ENCODE measurements around the gene THOP1. TPM values are rescaled to one million over a fixed set of nuclear protein-coding genes. Genes with fewer than 3 reads are reported as not detected.

Gene THOP1
- total RNA-seq, 6 experiments from 2014 or later, result 25.5 to 61.8 (median 33.0) TPM

GRCh38 chr19:2743099-2743498 lies 42.2 kb upstream of the THOP1 start:
- TF ChIP-seq POLR2A (IDR thresholded peaks at IDR 0.05), result no peak
- TF ChIP-seq, protein P1, sequence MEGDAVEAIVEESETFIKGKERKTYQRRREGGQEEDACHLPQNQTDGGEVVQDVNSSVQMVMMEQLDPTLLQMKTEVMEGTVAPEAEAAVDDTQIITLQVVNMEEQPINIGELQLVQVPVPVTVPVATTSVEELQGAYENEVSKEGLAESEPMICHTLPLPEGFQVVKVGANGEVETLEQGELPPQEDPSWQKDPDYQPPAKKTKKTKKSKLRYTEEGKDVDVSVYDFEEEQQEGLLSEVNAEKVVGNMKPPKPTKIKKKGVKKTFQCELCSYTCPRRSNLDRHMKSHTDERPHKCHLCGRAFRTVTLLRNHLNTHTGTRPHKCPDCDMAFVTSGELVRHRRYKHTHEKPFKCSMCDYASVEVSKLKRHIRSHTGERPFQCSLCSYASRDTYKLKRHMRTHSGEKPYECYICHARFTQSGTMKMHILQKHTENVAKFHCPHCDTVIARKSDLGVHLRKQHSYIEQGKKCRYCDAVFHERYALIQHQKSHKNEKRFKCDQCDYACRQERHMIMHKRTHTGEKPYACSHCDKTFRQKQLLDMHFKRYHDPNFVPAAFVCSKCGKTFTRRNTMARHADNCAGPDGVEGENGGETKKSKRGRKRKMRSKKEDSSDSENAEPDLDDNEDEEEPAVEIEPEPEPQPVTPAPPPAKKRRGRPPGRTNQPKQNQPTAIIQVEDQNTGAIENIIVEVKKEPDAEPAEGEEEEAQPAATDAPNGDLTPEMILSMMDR (IDR thresholded peaks at IDR 0.05), result no peak
- WGBS (ENCODE audit: insufficient coverage, low coverage, low lambda C conversion rate, missing lambda C conversion rate), result 56% methylated on average over 8 of the region's 8 CpGs
- no peak overlapping the region for H3K27ac ChIP-seq
- intact Hi-C loops (cut with DNase I), result no loop called here
- ATAC-seq (no peak), DNase-seq (no peak)
- no peak overlapping the region for H3K4me3 ChIP-seq
- H3K36me3 ChIP-seq, result no peaks in the 10 kb centered on the region
- no peaks in the 10 kb centered on the region for H3K9me3 ChIP-seq
- peaks cover 0 to 7% (median 0%) of the 10 kb centered on the region in 4 donors for H3K4me1 ChIP-seq
- no peaks in the 10 kb centered on the region for H3K27me3 ChIP-seq

DNA sequence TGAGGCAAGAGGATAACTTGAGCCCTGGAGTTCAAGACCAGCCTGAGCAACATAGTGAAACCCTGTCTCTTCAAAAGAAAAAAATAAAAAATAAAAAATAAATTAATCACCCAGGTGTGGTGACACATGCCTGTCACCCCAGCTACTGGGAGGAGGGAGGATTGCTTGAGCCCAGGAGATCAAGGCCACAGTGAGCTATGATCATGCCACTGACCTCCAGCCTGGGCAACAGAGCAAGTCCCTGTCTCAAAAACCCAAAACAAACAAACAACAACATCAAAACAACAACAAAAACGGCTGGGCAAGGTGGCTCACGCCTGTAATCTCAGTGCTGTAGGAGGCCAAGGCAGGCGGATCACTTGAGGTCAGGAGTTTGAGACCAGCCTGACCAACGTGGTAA lies 41.2 kb upstream of the THOP1 start:
- ATAC-seq, result no peak
- WGBS (ENCODE audit: insufficient coverage, low coverage, low lambda C conversion rate, missing lambda C conversion rate), result 38% methylated on average over 4 of the region's 4 CpGs

GRCh38 chr19:2747349-2747748 lies 38.0 kb upstream of the THOP1 start:
- DNase-seq, result no peak
- no peaks in the 10 kb centered on the region for H3K4me1 ChIP-seq
- no peak for ATAC-seq
- H3K27me3 ChIP-seq, result no peaks in the 10 kb centered on the region
- TF ChIP-seq, protein P1 (IDR thresholded peaks at IDR 0.05), result no peak
- TF ChIP-seq POLR2A (IDR thresholded peaks at IDR 0.05), result no peak
- H3K9me3 ChIP-seq, result no peaks in the 10 kb centered on the region
- intact Hi-C loops (cut with DNase I), result no loop called here
- no peak overlapping the region for H3K27ac ChIP-seq
- H3K36me3 ChIP-seq, result no peaks in the 10 kb centered on the region
- no peak overlapping the region for H3K4me3 ChIP-seq
- 56% methylated on average over 6 of the region's 7 CpGs for WGBS (ENCODE audit: insufficient coverage, low coverage, low lambda C conversion rate, missing lambda C conversion rate)

More for the DNA sequence above, 41.2 kb upstream of the THOP1 start:
- no peak for TF ChIP-seq POLR2A (IDR thresholded peaks at IDR 0.05)
- TF ChIP-seq, protein P1 (IDR thresholded peaks at IDR 0.05), result no peak
- no peak for DNase-seq
- intact Hi-C loops (cut with DNase I), result no loop called here
- Histone ChIP-seq H3K27ac (no peak overlapping the region), H3K9me3 (no peaks in the 10 kb centered on the region), H3K4me1 (peaks cover 0 to 2% (median 0%) of the 10 kb centered on the region in 4 donors), H3K27me3 (no peaks in the 10 kb centered on the region), H3K36me3 (no peaks in the 10 kb centered on the region), H3K4me3 (no peak overlapping the region)

DNA sequence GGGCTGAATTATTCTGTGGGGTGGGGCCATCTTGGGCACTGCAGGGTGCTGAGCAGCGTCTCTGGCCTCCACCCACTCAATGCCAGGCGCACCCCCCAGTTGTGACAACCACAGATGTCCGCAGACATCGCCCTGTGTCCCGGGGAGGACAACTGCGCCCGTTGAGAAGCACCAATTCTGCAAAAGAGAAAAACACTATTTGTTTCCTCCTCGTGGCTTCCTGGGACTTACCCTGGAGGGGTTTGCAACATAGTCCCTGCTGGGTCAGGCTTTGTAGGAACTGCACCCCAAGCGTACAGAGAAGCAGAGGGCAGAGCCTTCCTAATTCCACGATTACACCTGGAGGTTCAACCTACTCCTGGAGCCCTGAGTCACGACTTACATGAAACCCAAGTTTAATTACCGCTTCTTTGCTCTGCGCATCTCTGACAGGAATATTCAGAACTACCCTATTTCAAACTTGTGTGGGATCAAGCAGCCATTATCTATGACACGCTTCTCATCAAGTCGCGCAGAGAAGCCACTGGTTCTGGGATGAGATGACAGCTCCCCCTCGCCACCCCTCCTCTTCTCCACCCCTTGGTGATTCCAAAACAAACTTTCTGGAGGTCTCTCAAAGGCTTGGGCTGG lies 34.4 kb upstream of the THOP1 start:
- H3K4me3 ChIP-seq, result no peak overlapping the region
- no peaks in the 10 kb centered on the region for H3K27me3 ChIP-seq
- ATAC-seq (no peak), DNase-seq (no peak)
- no peaks in the 10 kb centered on the region for H3K4me1 ChIP-seq
- no peak overlapping the region for H3K27ac ChIP-seq
- TF ChIP-seq POLR2A (IDR thresholded peaks at IDR 0.05), result no peak
- TF ChIP-seq, protein P1 (IDR thresholded peaks at IDR 0.05), result no peak
- H3K36me3 ChIP-seq, result peaks cover 0 to 11% (median under 1%) of the 10 kb centered on the region in 4 donors
- 100% methylated on average over 1 of the region's 17 CpGs for WGBS (ENCODE audit: insufficient coverage, low coverage, low lambda C conversion rate, missing lambda C conversion rate)
- no peaks in the 10 kb centered on the region for H3K9me3 ChIP-seq
- intact Hi-C loops (cut with DNase I), result loop anchor here in 1 of 2 donors (10.0 kb wide), 1 partner anchor 106 kb away; no protein-coding TSS in a partner anchor
